ENCODE data around the gene CNGB1.

DNA sequence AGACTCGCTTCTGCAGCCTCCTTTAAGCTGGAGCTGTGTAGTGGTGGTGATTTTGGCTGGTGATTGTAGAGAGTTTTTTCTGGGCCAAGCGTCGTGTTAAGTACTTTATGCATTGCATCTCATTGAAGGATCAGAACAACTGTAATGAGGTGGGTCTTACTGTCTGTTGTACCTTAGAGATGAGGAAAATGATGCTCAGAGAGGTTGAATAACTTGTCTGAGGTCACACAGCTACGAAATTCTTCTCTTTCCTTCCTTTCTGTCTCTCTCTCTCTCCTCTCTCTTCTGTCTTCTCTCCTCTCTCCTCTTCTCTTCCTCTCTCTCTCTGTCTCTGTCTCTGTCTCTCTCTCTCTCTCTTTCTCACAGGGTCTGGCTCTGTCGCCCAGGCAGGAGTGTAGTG is 82.8 kb downstream of the CNGB1 start:
- TF ChIP-seq POLR2AphosphoS5 (IDR thresholded peaks at IDR 0.05), result no peak
- TF ChIP-seq, protein P1, sequence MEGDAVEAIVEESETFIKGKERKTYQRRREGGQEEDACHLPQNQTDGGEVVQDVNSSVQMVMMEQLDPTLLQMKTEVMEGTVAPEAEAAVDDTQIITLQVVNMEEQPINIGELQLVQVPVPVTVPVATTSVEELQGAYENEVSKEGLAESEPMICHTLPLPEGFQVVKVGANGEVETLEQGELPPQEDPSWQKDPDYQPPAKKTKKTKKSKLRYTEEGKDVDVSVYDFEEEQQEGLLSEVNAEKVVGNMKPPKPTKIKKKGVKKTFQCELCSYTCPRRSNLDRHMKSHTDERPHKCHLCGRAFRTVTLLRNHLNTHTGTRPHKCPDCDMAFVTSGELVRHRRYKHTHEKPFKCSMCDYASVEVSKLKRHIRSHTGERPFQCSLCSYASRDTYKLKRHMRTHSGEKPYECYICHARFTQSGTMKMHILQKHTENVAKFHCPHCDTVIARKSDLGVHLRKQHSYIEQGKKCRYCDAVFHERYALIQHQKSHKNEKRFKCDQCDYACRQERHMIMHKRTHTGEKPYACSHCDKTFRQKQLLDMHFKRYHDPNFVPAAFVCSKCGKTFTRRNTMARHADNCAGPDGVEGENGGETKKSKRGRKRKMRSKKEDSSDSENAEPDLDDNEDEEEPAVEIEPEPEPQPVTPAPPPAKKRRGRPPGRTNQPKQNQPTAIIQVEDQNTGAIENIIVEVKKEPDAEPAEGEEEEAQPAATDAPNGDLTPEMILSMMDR (IDR thresholded peaks at IDR 0.05 in 8 of 11, conservative IDR thresholded peaks at IDR 0.05 in 3 of 11), result no peak
